K562 (cell line): ENCODE data around the gene RBM5. TPM values are rescaled to one million over a fixed set of nuclear protein-coding genes. Genes with fewer than 3 reads are reported as not detected.
A peak's percentile ranks its signal among the peaks of the same experiment; 100 is the strongest.

Experiments
- BMI1 ChIP-seq: fragments of 150-350 bp; IDR thresholded peaks from 2 replicates; pipeline ENCODE4 v1.6.1; 2014; ENCODE audit warnings: low read length
- CTCFL ChIP-seq: IDR thresholded peaks from 2 replicates; pipeline ENCODE4 v1.6.1; 2011; ENCODE audit warnings: borderline replicate concordance, low read depth, mild to moderate bottlenecking, moderate library complexity, low read length; ENCODE audit not compliant: insufficient read depth, poor library complexity, severe bottlenecking
- CUX1 ChIP-seq: fragments of 200-800 bp; sonication (Bioruptor generic); IDR thresholded peaks from 2 replicates; pipeline ENCODE4 v1.6.1; 2016; ENCODE audit warnings: missing genetic modification characterization, missing compliant biosample characterization
- ETV1 ChIP-seq: fragments of 450-650 bp; conservative IDR thresholded peaks from 2 replicates; pipeline ENCODE4 v1.6.1; 2016; ENCODE audit warnings: missing genetic modification characterization, control low read depth, low read depth, missing compliant biosample characterization
- FUS ChIP-seq: fragments of 200-400 bp; formaldehyde crosslinking; optimal IDR thresholded peaks from 2 replicates; pipeline ENCODE3; 2017; ENCODE audit warnings: low read depth, low read length
- GATA2 ChIP-seq: sonication (generic); formaldehyde crosslinking; IDR thresholded peaks from 2 replicates; pipeline ENCODE4 v1.4.0; 2020; ENCODE audit warnings: mild to moderate bottlenecking, missing genetic modification reagents
- GTF2E2 ChIP-seq: fragments of 200-800 bp; sonication (Bioruptor generic); IDR thresholded peaks from 2 replicates; pipeline ENCODE4 v1.6.1; 2016; ENCODE audit warnings: missing genetic modification characterization, missing compliant biosample characterization
- HCFC1 ChIP-seq: IDR thresholded peaks from 2 replicates; pipeline ENCODE4 v1.6.1; 2012; ENCODE audit warnings: low read depth, low read length, improper control_type of control experiment
- HEY1 ChIP-seq: fragments of 250-450 bp; sonication (Bioruptor Pico); IDR thresholded peaks from 2 replicates; pipeline ENCODE4 v1.5.0; 2020; ENCODE audit warnings: mild to moderate bottlenecking, moderate library complexity, borderline replicate concordance
- HMG20A ChIP-seq: fragments of 450-650 bp; formaldehyde crosslinking; conservative IDR thresholded peaks from 2 replicates; pipeline ENCODE4 v1.4.0; 2020; ENCODE audit warnings: mild to moderate bottlenecking, mixed read lengths
- IFI16 ChIP-seq: fragments of 250-450 bp; sonication (Bioruptor Pico); IDR thresholded peaks from 2 replicates; pipeline ENCODE4 v2.1.2; 2022; ENCODE audit warnings: mild to moderate bottlenecking, inconsistent platforms
- MAX ChIP-seq: sonication (generic); formaldehyde crosslinking; IDR thresholded peaks from 2 replicates; pipeline ENCODE4 v1.9.0; 2022; ENCODE audit warnings: mild to moderate bottlenecking, missing genetic modification reagents
- MYC ChIP-seq, 2 experiments: fragments of 250-450 bp in 1 of 2; sonication (Bioruptor Pico) in 1 of 2; IDR thresholded peaks; 2 replicates each; pipeline versions ENCODE4 v1.5.1 to v1.6.1; 2012 to 2021; ENCODE audit warnings: low read depth in 2 of 2, borderline replicate concordance in 1 of 2, improper control_type of control experiment in 1 of 2, low read length in 1 of 2, mild to moderate bottlenecking in 1 of 2, moderate library complexity in 1 of 2
- RBFOX2 ChIP-seq: fragments of 200-400 bp; formaldehyde crosslinking; IDR thresholded peaks from 2 replicates; pipeline ENCODE4 v1.6.1; 2017; ENCODE audit warnings: low read depth, mild to moderate bottlenecking, low read length, moderate library complexity
- STAG1 ChIP-seq: sonication (generic); formaldehyde crosslinking; IDR thresholded peaks from 2 replicates; pipeline ENCODE4 v1.5.0; 2020; ENCODE audit warnings: missing genetic modification reagents, borderline replicate concordance
- TCF15 ChIP-seq: fragments of 250-450 bp; sonication (Bioruptor Pico); IDR thresholded peaks from 2 replicates; pipeline ENCODE4 v1.8.0; 2022; ENCODE audit warnings: moderate library complexity, mild to moderate bottlenecking, inconsistent platforms
- TRIM24 ChIP-seq, 2 experiments: fragments of 450-650 bp; IDR thresholded peaks; 2 replicates each; pipeline ENCODE4 v1.6.1; 2016
- ZNF217 ChIP-seq: sonication (generic); formaldehyde crosslinking; IDR thresholded peaks from 2 replicates; pipeline ENCODE4 v1.8.0; 2022; ENCODE audit warnings: mild to moderate bottlenecking, missing genetic modification reagents
- ZNF449 ChIP-seq: fragments of 250-450 bp; sonication (Bioruptor Pico); IDR thresholded peaks from 2 replicates; pipeline ENCODE4 v1.8.0; 2022; ENCODE audit warnings: moderate library complexity, mild to moderate bottlenecking, inconsistent platforms
- polyA plus RNA-seq, 8 experiments: library from polyadenylated mRNA; depleted of rRNA in 4 of 8; stranded (reverse) in 5 of 8; unstranded in 3 of 8; fragments of >200 nt; fragmentation: Nextera tagmentation in 2 of 8; fragmentation: Illumina TruSeq in 1 of 8; extraction: Ambion mirVana in 2 of 8; extraction: Trizol in 1 of 8; gene quantifications; 2 replicates each; pipeline versions ENCODE4 v1.2.1 to v1.2.3, GENCODE V29; 2011 to 2014; ENCODE audit warnings: inconsistent platforms in 1 of 8, missing spikeins in 1 of 8
- total RNA-seq, 7 experiments: library from RNA; depleted of rRNA in 6 of 7; stranded (reverse); fragments of >200 nt in 6 of 7; fragmentation: Illumina TruSeq in 2 of 7; extraction: Trizol in 2 of 7; gene quantifications; 2 replicates each; pipeline versions ENCODE4 v1.2.1 to v1.2.3, GENCODE V29; 2011 to 2021; ENCODE audit warnings: low replicate concordance in 1 of 7

Gene RBM5
- total and polyA plus RNA-seq, 9 of the 15 experiments (the other 6 are each of a cell fraction or from before 2014, with no cell fraction given) = 24.5 to 153 (median 81.6) TPM

- no peak for TF ChIP-seq ETV1 (tag)
- peak; percentile 35 for TF ChIP-seq CTCFL
- no peak for TF ChIP-seq GTF2E2 (tag)
- TF ChIP-seq ZNF217 (CRISPR knock-in tag) = no peak
- TF ChIP-seq HMG20A = no peak
- TF ChIP-seq TCF15 = no peak
- TF ChIP-seq BMI1 = no peak
- TF ChIP-seq HEY1 = no peak
- no peak for TF ChIP-seq MYC (IDR thresholded peaks at IDR 0.05; ENCODE audit: low read depth, low read length)
- no peak for TF ChIP-seq MYC (CRISPR knock-in tag; IDR thresholded peaks at IDR 0.05; ENCODE audit: borderline replicate concordance, low read depth)
- no peak for TF ChIP-seq GATA2 (CRISPR knock-in tag)
- no peak for TF ChIP-seq ZNF449
- TF ChIP-seq TRIM24 (IDR thresholded peaks at IDR 0.05) = no peak
- TF ChIP-seq STAG1 (CRISPR knock-in tag) = no peak
- no peak for TF ChIP-seq CUX1 (CRISPR knock-in tag)
- no peak for TF ChIP-seq HCFC1
- no peak for TF ChIP-seq FUS
- no peak for TF ChIP-seq MAX (CRISPR knock-in tag)
- TF ChIP-seq IFI16 (CRISPR knock-in tag) = no peak
- peak; percentile 56 for TF ChIP-seq RBFOX2
Observed at GRCh38 chr3:50154840-50155490, 66.2 kb downstream of the RBM5 start, which contains the start of gene SEMA3F (continued).
